ENCODE measurements around the gene SLC39A13.

DNA sequence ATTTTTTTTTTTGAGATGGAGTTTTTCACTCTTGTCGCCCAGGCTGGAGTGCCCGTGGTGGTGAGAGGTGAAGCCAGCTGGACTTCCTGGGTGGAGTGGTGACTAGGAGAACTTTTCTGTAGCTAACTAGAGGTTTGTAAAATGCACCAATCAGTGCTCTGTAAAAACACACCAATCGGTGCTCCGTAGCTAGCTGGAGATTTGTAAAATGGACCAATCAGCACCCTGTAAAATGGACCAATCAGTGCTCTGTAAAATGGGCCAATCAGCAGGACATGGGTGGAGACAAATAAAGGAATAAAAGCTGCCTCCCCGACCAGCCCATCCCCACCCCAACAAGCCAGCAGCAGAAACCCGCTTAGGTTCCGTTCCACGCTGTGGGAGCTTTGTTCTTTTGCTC lies 45.0 kb downstream of the SLC39A13 start:
- TF ChIP-seq POLR2AphosphoS5 (IDR thresholded peaks at IDR 0.05; ENCODE audit: low read depth, low read length) (no peak), POLR2A (IDR thresholded peaks at IDR 0.05; ENCODE audit: low read depth, low read length) (no peak), TAF1 (IDR thresholded peaks at IDR 0.05; ENCODE audit: borderline replicate concordance, low read depth, low read length) (no peak)

Measured in GM12892 (cell line).